ENCODE data around the gene EXOC6B. TPM values are rescaled to one million over a fixed set of nuclear protein-coding genes. Genes with fewer than 3 reads are reported as not detected.

EXOC6B gene
- total RNA-seq, 1 donor, result 24.6 TPM

GRCh38 chr2:72803626-72804320, 22.1 kb downstream of the EXOC6B start:
- Histone ChIP-seq H3K4me2 (ENCODE audit: insufficient read depth, low read length) (no peak overlapping the region), H3K36me3 (ENCODE audit: insufficient read depth, low read length) (no peaks in the 10 kb centered on the region), H3K4me1 (ENCODE audit: insufficient read depth, low read length) (peaks cover 4% of the 10 kb centered on the region), H3K27me3 (ENCODE audit: insufficient read depth, low read length) (no peaks in the 10 kb centered on the region), H3K9me3 (ENCODE audit: low read depth, low read length) (no peaks in the 10 kb centered on the region), H3K4me3 (ENCODE audit: insufficient read depth, low read length) (no peak overlapping the region), H3K79me2 (ENCODE audit: insufficient read depth, low read length) (peaks cover 2% of the 10 kb centered on the region), H4K20me1 (ENCODE audit: insufficient read depth, low read length) (peaks cover 5% of the 10 kb centered on the region), H2AFZ (ENCODE audit: low read length) (no peak overlapping the region), H3K27ac (ENCODE audit: low read depth, low read length) (no peak overlapping the region)
- no peak for DNase-seq (ENCODE audit: insufficient read length, low spot score, missing footprints)
- TF ChIP-seq CTCF (IDR thresholded peaks at IDR 0.05; ENCODE audit: extremely low read depth, low read depth, low read length), result no peak

GRCh38 chr2:72803151-72803550, 22.7 kb downstream of the EXOC6B start:
- H3K79me2 ChIP-seq (ENCODE audit: insufficient read depth, low read length), result peaks cover 2% of the 10 kb centered on the region
- no peaks in the 10 kb centered on the region for H3K27me3 ChIP-seq (ENCODE audit: insufficient read depth, low read length)
- no peak overlapping the region for H3K4me3 ChIP-seq (ENCODE audit: insufficient read depth, low read length)
- no peaks in the 10 kb centered on the region for H3K9me3 ChIP-seq (ENCODE audit: low read depth, low read length)
- no peak for TF ChIP-seq CTCF (IDR thresholded peaks at IDR 0.05; ENCODE audit: extremely low read depth, low read depth, low read length)
- no peak overlapping the region for H3K4me2 ChIP-seq (ENCODE audit: insufficient read depth, low read length)
- peak; percentile 56 for DNase-seq (ENCODE audit: insufficient read length, low spot score, missing footprints)
- H2AFZ ChIP-seq (ENCODE audit: low read length), result no peak overlapping the region
- no peak overlapping the region for H3K27ac ChIP-seq (ENCODE audit: low read depth, low read length)
- H3K36me3 ChIP-seq (ENCODE audit: insufficient read depth, low read length), result no peaks in the 10 kb centered on the region
- H4K20me1 ChIP-seq (ENCODE audit: insufficient read depth, low read length), result peaks cover 3% of the 10 kb centered on the region
- peaks cover 4% of the 10 kb centered on the region for H3K4me1 ChIP-seq (ENCODE audit: insufficient read depth, low read length)

GRCh38 chr2:72800492-72800891, 25.3 kb downstream of the EXOC6B start:
- H3K27ac ChIP-seq (ENCODE audit: low read depth, low read length), result no peak overlapping the region
- H3K79me2 ChIP-seq (ENCODE audit: insufficient read depth, low read length), result peaks cover 2% of the 10 kb centered on the region
- peaks cover 6% of the 10 kb centered on the region for H4K20me1 ChIP-seq (ENCODE audit: insufficient read depth, low read length)
- H3K9me3 ChIP-seq (ENCODE audit: low read depth, low read length), result no peaks in the 10 kb centered on the region
- H2AFZ ChIP-seq (ENCODE audit: low read length), result no peak overlapping the region
- peaks cover 4% of the 10 kb centered on the region for H3K4me1 ChIP-seq (ENCODE audit: insufficient read depth, low read length)
- no peaks in the 10 kb centered on the region for H3K27me3 ChIP-seq (ENCODE audit: insufficient read depth, low read length)
- no peak for TF ChIP-seq CTCF (IDR thresholded peaks at IDR 0.05; ENCODE audit: extremely low read depth, low read depth, low read length)
- no peaks in the 10 kb centered on the region for H3K36me3 ChIP-seq (ENCODE audit: insufficient read depth, low read length)
- H3K4me3 ChIP-seq (ENCODE audit: insufficient read depth, low read length), result no peak overlapping the region
- no peak overlapping the region for H3K4me2 ChIP-seq (ENCODE audit: insufficient read depth, low read length)
- DNase-seq (ENCODE audit: insufficient read length, low spot score, missing footprints), result no peak

GRCh38 chr2:72797740-72798139, 28.1 kb downstream of the EXOC6B start:
- no peak overlapping the region for H3K27ac ChIP-seq (ENCODE audit: low read depth, low read length)
- no peaks in the 10 kb centered on the region for H3K27me3 ChIP-seq (ENCODE audit: insufficient read depth, low read length)
- H4K20me1 ChIP-seq (ENCODE audit: insufficient read depth, low read length), result peaks cover 12% of the 10 kb centered on the region
- H3K9me3 ChIP-seq (ENCODE audit: low read depth, low read length), result no peaks in the 10 kb centered on the region
- no peaks in the 10 kb centered on the region for H3K36me3 ChIP-seq (ENCODE audit: insufficient read depth, low read length)
- TF ChIP-seq CTCF (IDR thresholded peaks at IDR 0.05; ENCODE audit: extremely low read depth, low read depth, low read length), result no peak
- H3K4me2 ChIP-seq (ENCODE audit: insufficient read depth, low read length), result no peak overlapping the region
- H3K4me1 ChIP-seq (ENCODE audit: insufficient read depth, low read length), result peaks cover 14% of the 10 kb centered on the region
- H2AFZ ChIP-seq (ENCODE audit: low read length), result no peak overlapping the region
- peak; percentile 34 for DNase-seq (ENCODE audit: insufficient read length, low spot score, missing footprints)
- H3K79me2 ChIP-seq (ENCODE audit: insufficient read depth, low read length), result peaks cover 6% of the 10 kb centered on the region
- H3K4me3 ChIP-seq (ENCODE audit: insufficient read depth, low read length), result no peak overlapping the region

All from osteoblast (primary cell).